Natural killer cell (primary cell): Measurements from ENCODE around the gene MAP2K2. TPM values are rescaled to one million over a fixed set of nuclear protein-coding genes. Genes with fewer than 3 reads are reported as not detected.

ENCODE experiments used
- ATAC-seq, 3 donors: fragments of 150-1000 bp in 2 of 3; fragments of 200-7000 bp in 1 of 3; cut with Tn5 transposase; 1 replicate in 1 of 3; 2 replicates in 2 of 3; pipeline ENCODE4 v1.10.0; 2021; ENCODE audit warnings: mild to moderate bottlenecking in 2 of 3, moderate library complexity in 2 of 3
- DNase-seq, 2 donors: peaks; one replicate each; pipeline versions ENCODE4 v3.0.0 to v3.0.0-alpha.2; 2013 to 2021; ENCODE audit warnings: mixed read lengths in 1 of 2
- H3K27ac ChIP-seq: one replicate; pipeline ENCODE4 v1.5.1; 2013; ENCODE audit warnings: mild to moderate bottlenecking, low read length
- H3K27me3 ChIP-seq: one replicate; pipeline ENCODE4 v1.6.1; 2013; ENCODE audit warnings: low read length; ENCODE audit not compliant: control insufficient read depth, insufficient read depth
- H3K36me3 ChIP-seq: one replicate; pipeline ENCODE4 v1.6.1; 2013; ENCODE audit warnings: low read length; ENCODE audit not compliant: control insufficient read depth, insufficient read depth
- H3K4me1 ChIP-seq: one replicate; pipeline ENCODE4 v1.6.1; 2013; ENCODE audit warnings: low read length; ENCODE audit not compliant: control insufficient read depth, insufficient read depth
- H3K4me3 ChIP-seq: one replicate; pipeline ENCODE4 v1.5.1; 2013; ENCODE audit warnings: low read length
- H3K9me3 ChIP-seq: one replicate; pipeline ENCODE4 v1.6.1; 2013; ENCODE audit warnings: low read length; ENCODE audit not compliant: control insufficient read depth, insufficient read depth
- H3K27ac Mint-ChIP-seq, 2 donors: one replicate each; pipeline ENCODE4 v1.8.0; 2022; ENCODE audit warnings: mild to moderate bottlenecking in 2 of 2, mixed read lengths in 2 of 2, moderate library complexity in 1 of 2
- H3K27me3 Mint-ChIP-seq, 2 donors: one replicate each; pipeline ENCODE4 v1.8.0; 2022; ENCODE audit warnings: low read depth in 2 of 2, mixed read lengths in 2 of 2
- H3K36me3 Mint-ChIP-seq: one replicate; pipeline ENCODE4 v1.8.0; 2022; ENCODE audit warnings: mixed read lengths
- H3K4me1 Mint-ChIP-seq, 2 donors: one replicate each; pipeline ENCODE4 v1.8.0; 2022; ENCODE audit warnings: mixed read lengths in 2 of 2
- H3K4me3 Mint-ChIP-seq: one replicate; pipeline ENCODE4 v1.8.0; 2022; ENCODE audit warnings: mild to moderate bottlenecking, moderate library complexity, mixed read lengths
- H3K9me3 Mint-ChIP-seq, 2 donors: one replicate each; pipeline ENCODE4 v1.8.0; 2022; ENCODE audit warnings: mixed read lengths in 2 of 2
- CTCF ChIP-seq: fragments of 200-600 bp; IDR thresholded peaks from one replicate; pipeline ENCODE4 v1.8.0; 2022; ENCODE audit warnings: antibody characterized with exemption
- WGBS: methylation state at CpG from one replicate; pipeline ENCODE4 v1.1.7; 2013; ENCODE audit warnings: missing lambda C conversion rate; ENCODE audit not compliant: insufficient coverage; 5-methylcytosine and 5-hydroxymethylcytosine counted together
- intact Hi-C: fragments of 100-400 bp; cut with micrococcal nuclease; formaldehyde crosslinking; loops from one replicate; pipeline ENCODE4 v1.14.2; 2022
- total RNA-seq, 4 donors: library from RNA; stranded (reverse); fragments of 120-200 nt in 1 of 4; gene quantifications; one replicate each; pipeline versions ENCODE4 v1.2.3 to v1.2.4, GENCODE V29; 2013 to 2022

Gene MAP2K2
- total RNA-seq, 3 donors from 2014 or later (not counting 1 experiment from before 2014, with no cell fraction given) = 137 to 154 (median 152) TPM

- H3K36me3 Mint-ChIP-seq = peaks cover 7% of the 10 kb centered on the region
- intact Hi-C loops = no loop called here
- WGBS = 94% methylated on average over 82 of the region's 82 CpGs
Observed at GRCh38 chr19:4053423-4054324, 70.2 kb downstream of the MAP2K2 start.

GRCh38 chr19:4052993-4053422, 70.9 kb downstream of the MAP2K2 start:
- Mint-ChIP-seq H3K4me3 (peak overlapping the region; percentile 63), H3K9me3 (no peaks in the 10 kb centered on the region), H3K36me3 (peaks cover 7% of the 10 kb centered on the region), H3K4me1 (peaks cover 32 to 58% of the 10 kb centered on the region in 2 donors), H3K27ac (peak overlapping the region; percentile 79 to 84), H3K27me3 (no peaks in the 10 kb centered on the region)
- ATAC-seq (no peak), DNase-seq (no peak)
- no peaks in the 10 kb centered on the region for H3K27me3 ChIP-seq
- 70% methylated on average over 13 of the region's 13 CpGs for WGBS
- no peak for TF ChIP-seq CTCF
- peak overlapping the region; percentile 41 for H3K27ac ChIP-seq
- H3K9me3 ChIP-seq = no peaks in the 10 kb centered on the region
- peaks cover 46% of the 10 kb centered on the region for H3K36me3 ChIP-seq
- H3K4me3 ChIP-seq = no peak overlapping the region
- intact Hi-C loops = no loop called here
- H3K4me1 ChIP-seq = peaks cover 56% of the 10 kb centered on the region

More at GRCh38 chr19:4053423-4054324, 70.2 kb downstream of the MAP2K2 start:
- peak overlapping the region; percentile 33 for H3K4me3 Mint-ChIP-seq
- peaks cover 42% of the 10 kb centered on the region for H3K36me3 ChIP-seq
- peaks cover 63% of the 10 kb centered on the region for H3K4me1 ChIP-seq
- no peaks in the 10 kb centered on the region for H3K27me3 Mint-ChIP-seq
- no peak overlapping the region for H3K4me3 ChIP-seq
- no peak for DNase-seq
- ATAC-seq = no peak
- H3K9me3 Mint-ChIP-seq = no peaks in the 10 kb centered on the region
- H3K4me1 Mint-ChIP-seq = peaks cover 32 to 64% of the 10 kb centered on the region in 2 donors
- TF ChIP-seq CTCF = no peak
- H3K27me3 ChIP-seq = no peaks in the 10 kb centered on the region
- H3K9me3 ChIP-seq = no peaks in the 10 kb centered on the region
- H3K27ac ChIP-seq = no peak overlapping the region
- peak overlapping the region; percentile 79 to 84 for H3K27ac Mint-ChIP-seq

- Histone ChIP-seq H3K27ac (peak overlapping the region; percentile 58), H3K27me3 (no peaks in the 10 kb centered on the region), H3K9me3 (no peaks in the 10 kb centered on the region), H3K4me3 (no peak overlapping the region), H3K36me3 (peaks cover 50% of the 10 kb centered on the region), H3K4me1 (peaks cover 49% of the 10 kb centered on the region)
- no peak for TF ChIP-seq CTCF
- no peaks in the 10 kb centered on the region for H3K9me3 Mint-ChIP-seq
- WGBS = 65% methylated on average over 27 of the region's 27 CpGs
- peaks cover 32 to 51% of the 10 kb centered on the region in 2 donors for H3K4me1 Mint-ChIP-seq
- H3K27ac Mint-ChIP-seq = peak overlapping the region; percentile 84 to 86
- peak overlapping the region; percentile 63 for H3K4me3 Mint-ChIP-seq
- ATAC-seq = peak; percentile 41 to 64 (median 60)
- no peaks in the 10 kb centered on the region for H3K27me3 Mint-ChIP-seq
- DNase-seq = peak in 1 of 2 donors; percentile 28
- H3K36me3 Mint-ChIP-seq = peaks cover 7% of the 10 kb centered on the region
- intact Hi-C loops = no loop called here
Observed at GRCh38 chr19:4052114-4052992, 71.6 kb downstream of the MAP2K2 start.
